SU-DHL-6 (cell line): ENCODE measurements around the gene ABCC8.

Experiments used
- EZH2phosphoT487 ChIP-seq: fragments of 200-600 bp; sonication (generic), shearing (Covaris generic); conservative IDR thresholded peaks from 2 replicates; pipeline ENCODE4 v1.6.1; 2018; ENCODE audit warnings: mild to moderate bottlenecking, antibody characterized with exemption, low read length, moderate library complexity, mixed read lengths
- TF ChIP-seq, protein P1 (sequence below): fragments of 200-600 bp; sonication (generic); IDR thresholded peaks from one replicate; pipeline ENCODE4 v1.5.1; 2017; ENCODE audit warnings: antibody characterized with exemption, mild to moderate bottlenecking, low read length, moderate library complexity; ENCODE audit not compliant: insufficient read depth, poor library complexity, severe bottlenecking

GRCh38 chr11:17400048-17400775 is 76.4 kb downstream of the ABCC8 start:
- TF ChIP-seq, protein P1, sequence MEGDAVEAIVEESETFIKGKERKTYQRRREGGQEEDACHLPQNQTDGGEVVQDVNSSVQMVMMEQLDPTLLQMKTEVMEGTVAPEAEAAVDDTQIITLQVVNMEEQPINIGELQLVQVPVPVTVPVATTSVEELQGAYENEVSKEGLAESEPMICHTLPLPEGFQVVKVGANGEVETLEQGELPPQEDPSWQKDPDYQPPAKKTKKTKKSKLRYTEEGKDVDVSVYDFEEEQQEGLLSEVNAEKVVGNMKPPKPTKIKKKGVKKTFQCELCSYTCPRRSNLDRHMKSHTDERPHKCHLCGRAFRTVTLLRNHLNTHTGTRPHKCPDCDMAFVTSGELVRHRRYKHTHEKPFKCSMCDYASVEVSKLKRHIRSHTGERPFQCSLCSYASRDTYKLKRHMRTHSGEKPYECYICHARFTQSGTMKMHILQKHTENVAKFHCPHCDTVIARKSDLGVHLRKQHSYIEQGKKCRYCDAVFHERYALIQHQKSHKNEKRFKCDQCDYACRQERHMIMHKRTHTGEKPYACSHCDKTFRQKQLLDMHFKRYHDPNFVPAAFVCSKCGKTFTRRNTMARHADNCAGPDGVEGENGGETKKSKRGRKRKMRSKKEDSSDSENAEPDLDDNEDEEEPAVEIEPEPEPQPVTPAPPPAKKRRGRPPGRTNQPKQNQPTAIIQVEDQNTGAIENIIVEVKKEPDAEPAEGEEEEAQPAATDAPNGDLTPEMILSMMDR, result no peak
- TF ChIP-seq EZH2phosphoT487, result no peak
